ENCODE measurements around the gene HDAC11.
"Not testable (repeated sequence)": the region's sequence is repeated elsewhere in the genome, so short reads cannot be mapped to it uniquely, and the experiment has no call there.

The HDAC11 gene

DNA sequence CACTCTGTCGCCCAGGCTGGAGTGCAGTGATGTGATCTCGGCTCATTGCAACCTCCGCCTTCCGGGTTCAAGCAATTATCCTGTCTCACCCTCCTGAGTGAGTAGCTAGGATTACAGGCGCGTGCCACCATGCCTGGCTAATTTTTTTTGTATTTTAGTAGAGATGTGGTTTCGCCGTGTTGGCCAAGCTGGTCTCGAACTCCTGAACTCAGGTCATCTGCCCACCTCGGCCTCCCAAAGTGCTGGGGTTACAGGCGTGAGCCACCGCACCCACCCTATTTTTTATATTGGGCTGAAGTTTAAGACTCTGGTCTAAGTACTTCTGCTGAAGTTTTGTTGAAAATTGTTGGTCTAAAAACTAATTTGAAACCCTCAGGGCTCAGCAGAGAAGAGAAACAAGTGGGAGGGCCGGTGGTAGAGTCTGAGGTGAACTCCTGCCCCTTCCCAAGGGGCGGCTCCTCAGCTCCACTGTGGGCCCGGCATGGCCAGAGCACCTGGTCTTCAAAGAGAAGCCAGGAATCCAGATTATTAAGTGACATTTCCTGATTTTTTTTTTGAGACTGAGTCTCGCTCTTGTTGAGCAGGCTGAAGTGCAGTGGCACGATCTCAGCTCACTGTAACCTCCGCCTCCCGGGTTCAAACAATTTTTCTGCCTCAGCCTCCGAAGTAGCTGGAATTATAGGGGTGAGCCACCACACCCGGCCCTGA is 4.0 kb downstream of the HDAC11 start:
- H3K4me3 ChIP-seq (ENCODE audit: low read depth, low read length): no peak overlapping the region
- TF ChIP-seq, protein P1, sequence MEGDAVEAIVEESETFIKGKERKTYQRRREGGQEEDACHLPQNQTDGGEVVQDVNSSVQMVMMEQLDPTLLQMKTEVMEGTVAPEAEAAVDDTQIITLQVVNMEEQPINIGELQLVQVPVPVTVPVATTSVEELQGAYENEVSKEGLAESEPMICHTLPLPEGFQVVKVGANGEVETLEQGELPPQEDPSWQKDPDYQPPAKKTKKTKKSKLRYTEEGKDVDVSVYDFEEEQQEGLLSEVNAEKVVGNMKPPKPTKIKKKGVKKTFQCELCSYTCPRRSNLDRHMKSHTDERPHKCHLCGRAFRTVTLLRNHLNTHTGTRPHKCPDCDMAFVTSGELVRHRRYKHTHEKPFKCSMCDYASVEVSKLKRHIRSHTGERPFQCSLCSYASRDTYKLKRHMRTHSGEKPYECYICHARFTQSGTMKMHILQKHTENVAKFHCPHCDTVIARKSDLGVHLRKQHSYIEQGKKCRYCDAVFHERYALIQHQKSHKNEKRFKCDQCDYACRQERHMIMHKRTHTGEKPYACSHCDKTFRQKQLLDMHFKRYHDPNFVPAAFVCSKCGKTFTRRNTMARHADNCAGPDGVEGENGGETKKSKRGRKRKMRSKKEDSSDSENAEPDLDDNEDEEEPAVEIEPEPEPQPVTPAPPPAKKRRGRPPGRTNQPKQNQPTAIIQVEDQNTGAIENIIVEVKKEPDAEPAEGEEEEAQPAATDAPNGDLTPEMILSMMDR (IDR thresholded peaks at IDR 0.05; ENCODE audit: low read depth, low read length, missing control alignments): no peak
- no peak for DNase-seq (ENCODE audit: low read depth)
- in situ Hi-C loops (cut with HindIII; ENCODE audit: low sequenced_read_pairs): no loop called here

DNA sequence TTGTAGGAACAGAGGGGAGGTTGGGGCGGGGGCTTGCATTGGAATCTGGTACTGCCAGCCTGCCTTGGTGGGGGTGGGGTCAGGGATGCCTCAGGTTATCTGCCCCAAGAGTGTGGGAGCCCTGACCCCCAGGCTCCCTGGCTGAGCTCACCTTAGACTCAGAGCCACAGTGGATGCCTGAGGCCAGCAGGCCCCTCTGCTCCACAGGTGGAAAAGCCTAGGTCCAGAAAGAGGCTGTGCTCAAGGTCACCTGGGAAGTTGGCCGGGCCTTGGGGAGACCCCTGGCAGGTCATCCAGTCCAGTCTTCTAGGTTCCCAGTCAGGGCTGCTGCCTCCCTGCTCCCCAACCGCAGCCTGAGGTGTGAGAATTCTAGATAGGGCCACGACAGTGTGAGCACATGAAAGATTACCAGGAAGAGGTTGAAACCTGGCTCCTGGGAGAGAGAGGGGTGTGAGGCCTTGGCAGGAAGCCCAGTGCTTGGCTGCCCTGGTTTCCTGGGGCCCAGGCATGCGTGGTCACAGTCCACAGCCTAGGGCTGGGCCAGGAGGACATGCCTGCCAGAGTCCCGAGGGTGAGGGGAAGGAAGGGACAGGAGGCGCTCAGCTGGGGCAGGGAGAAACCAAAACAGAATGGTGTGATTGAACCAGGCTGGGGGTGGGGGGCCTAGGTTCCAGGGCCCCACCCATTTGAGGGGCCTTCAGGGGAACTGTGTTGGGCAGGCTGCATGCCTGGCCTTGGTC is 4.9 kb downstream of the HDAC11 start:
- no peak overlapping the region for H3K4me3 ChIP-seq (ENCODE audit: low read depth, low read length)
- no peak for DNase-seq (ENCODE audit: low read depth)
- TF ChIP-seq, protein P1 (IDR thresholded peaks at IDR 0.05; ENCODE audit: low read depth, low read length, missing control alignments): no peak

DNA sequence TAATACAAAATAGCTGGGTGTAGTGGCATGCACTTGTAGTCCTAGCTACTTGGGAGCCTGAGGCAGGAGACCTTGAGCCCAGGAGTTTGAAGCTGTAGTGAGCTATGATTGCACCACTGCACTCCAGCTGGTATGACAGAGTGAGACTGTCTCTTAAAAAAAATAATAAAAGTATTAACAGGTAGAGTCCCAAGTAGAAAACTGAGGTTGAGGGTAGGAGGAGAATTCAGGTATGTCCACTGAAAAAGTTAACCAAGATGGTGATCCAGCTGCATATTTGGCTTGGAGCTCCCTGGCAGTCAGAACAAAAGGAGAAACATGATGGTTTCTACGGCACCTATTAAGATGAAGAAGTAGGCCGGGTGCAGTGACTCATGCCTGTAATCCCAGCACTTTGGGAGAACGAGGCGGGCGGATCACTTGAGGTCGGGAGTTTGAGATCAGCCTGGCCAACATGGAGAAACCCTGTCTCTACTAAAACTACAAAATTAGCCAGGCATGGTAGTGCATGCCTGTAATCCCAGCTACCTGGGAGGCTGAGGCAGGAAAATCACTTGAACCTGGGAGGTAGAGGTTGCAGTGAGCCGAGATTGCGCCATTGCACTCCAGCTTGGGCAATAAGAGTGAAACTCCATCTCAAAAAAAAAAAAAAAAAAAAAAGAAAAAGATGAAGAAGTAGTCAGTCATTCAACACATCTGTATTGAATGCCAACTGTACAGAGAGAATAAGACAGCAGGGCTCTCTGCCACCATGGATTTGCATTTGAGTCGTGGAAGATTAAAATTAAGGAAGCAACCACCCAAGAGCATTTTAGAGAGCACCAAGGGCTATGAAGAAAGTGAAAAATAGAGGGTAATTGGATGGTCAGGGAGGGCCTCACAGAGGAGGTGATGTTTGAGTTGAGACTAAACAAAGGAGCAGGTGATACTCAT is 5.8 kb downstream of the HDAC11 start:
- DNase-seq (ENCODE audit: low read depth); in situ Hi-C loops (cut with HindIII; ENCODE audit: low sequenced_read_pairs); H3K4me3 ChIP-seq (ENCODE audit: low read depth, low read length): not testable (repeated sequence)

More for the DNA sequence above, 4.9 kb downstream of the HDAC11 start:
- in situ Hi-C loops (cut with HindIII; ENCODE audit: low sequenced_read_pairs): no loop called here

DNA sequence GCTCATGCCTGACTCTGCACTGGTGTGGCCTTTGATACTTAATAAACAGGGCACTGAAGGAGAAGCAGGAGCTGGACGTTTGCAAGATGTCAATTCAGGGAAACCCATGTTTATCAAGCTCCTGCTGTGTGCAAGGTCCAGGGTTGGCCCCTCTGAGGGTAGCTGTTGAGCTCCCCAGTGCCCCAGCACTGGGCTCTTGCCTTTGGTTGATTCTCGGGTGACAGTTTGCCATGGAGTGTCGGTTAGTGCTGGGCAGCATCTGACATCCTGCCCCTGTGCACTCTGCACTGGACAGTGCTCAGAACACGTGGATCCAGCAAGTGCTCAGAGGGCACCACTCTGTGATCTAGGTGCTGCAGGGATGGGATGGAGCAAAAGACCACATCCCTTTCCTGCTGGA is 7.3 kb downstream of the HDAC11 start:
- in situ Hi-C loops (cut with HindIII; ENCODE audit: low sequenced_read_pairs): no loop called here
- TF ChIP-seq, protein P1 (IDR thresholded peaks at IDR 0.05; ENCODE audit: low read depth, low read length, missing control alignments): no peak
- DNase-seq (ENCODE audit: low read depth): no peak

DNA sequence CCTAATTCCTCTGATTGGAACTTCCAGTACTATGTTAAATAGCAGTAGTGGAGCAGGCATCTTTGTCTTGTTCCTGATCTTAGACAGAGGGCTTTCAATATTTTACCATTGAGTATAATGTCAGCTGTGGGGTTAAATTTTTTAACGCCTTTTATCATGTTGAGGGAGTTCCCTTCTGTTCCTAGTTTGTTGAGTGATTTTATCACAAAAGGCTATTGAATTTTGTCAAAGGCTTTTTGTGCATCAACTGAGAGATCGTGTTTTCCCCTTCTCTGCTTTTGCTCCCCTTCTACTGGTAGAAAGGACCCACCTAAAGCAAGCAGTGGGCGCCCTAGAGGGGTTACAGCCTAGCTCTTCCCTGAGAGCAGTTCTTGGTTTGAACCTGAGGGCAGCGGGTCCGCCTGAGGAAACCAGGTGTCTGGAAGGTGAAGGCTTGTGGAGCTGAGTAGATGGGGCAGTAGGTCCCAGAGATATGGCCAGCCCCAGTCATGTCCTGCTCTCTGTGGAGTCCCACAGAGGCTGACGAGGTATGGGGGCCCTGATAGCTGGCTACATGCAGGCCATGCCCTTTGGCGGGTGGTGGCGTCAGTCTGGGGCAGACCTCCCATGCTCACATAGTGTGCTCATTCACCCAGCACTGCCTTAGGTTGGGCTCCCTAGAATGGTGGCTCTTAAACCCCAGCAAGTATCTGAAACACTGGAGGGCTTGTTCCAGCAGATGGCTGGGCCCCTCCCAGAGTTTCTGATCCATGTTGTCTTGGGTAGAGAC is 11.3 kb downstream of the HDAC11 start:
- TF ChIP-seq, protein P1 (IDR thresholded peaks at IDR 0.05; ENCODE audit: low read depth, low read length, missing control alignments): no peak
- in situ Hi-C loops (cut with HindIII; ENCODE audit: low sequenced_read_pairs): no loop called here
- H3K4me3 ChIP-seq (ENCODE audit: low read depth, low read length): no peak overlapping the region
- no peak for DNase-seq (ENCODE audit: low read depth)

More for the DNA sequence above, 7.3 kb downstream of the HDAC11 start:
- no peak overlapping the region for H3K4me3 ChIP-seq (ENCODE audit: low read depth, low read length)

DNA sequence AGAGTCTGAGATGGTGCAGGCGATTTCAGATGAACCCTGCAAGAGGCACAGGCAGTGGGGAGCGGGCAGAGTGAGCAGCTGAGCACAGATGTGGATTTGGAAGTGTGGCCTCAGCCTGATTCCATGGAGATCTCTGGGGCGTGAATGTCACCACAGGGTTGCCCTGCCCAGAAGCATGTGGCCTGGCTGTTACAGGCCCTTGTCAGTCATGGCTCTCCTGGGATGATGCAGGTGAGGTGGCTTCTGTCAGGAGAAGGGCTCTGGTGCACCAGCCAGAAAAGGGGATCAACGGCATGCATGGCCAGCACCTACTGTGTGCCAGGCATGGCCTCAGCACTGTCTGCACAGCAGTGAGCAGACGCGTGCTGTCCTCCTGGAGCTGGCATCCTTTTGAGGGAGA is 11.9 kb downstream of the HDAC11 start:
- in situ Hi-C loops (cut with HindIII; ENCODE audit: low sequenced_read_pairs): no loop called here
- H3K4me3 ChIP-seq (ENCODE audit: low read depth, low read length): no peak overlapping the region
- TF ChIP-seq, protein P1 (IDR thresholded peaks at IDR 0.05; ENCODE audit: low read depth, low read length, missing control alignments): no peak

More for the DNA sequence above, 11.9 kb downstream of the HDAC11 start:
- DNase-seq (ENCODE audit: low read depth): no peak

Measured in astrocyte of the cerebellum (primary cell).